ENCODE data around the gene ARHGEF17.

DNA sequence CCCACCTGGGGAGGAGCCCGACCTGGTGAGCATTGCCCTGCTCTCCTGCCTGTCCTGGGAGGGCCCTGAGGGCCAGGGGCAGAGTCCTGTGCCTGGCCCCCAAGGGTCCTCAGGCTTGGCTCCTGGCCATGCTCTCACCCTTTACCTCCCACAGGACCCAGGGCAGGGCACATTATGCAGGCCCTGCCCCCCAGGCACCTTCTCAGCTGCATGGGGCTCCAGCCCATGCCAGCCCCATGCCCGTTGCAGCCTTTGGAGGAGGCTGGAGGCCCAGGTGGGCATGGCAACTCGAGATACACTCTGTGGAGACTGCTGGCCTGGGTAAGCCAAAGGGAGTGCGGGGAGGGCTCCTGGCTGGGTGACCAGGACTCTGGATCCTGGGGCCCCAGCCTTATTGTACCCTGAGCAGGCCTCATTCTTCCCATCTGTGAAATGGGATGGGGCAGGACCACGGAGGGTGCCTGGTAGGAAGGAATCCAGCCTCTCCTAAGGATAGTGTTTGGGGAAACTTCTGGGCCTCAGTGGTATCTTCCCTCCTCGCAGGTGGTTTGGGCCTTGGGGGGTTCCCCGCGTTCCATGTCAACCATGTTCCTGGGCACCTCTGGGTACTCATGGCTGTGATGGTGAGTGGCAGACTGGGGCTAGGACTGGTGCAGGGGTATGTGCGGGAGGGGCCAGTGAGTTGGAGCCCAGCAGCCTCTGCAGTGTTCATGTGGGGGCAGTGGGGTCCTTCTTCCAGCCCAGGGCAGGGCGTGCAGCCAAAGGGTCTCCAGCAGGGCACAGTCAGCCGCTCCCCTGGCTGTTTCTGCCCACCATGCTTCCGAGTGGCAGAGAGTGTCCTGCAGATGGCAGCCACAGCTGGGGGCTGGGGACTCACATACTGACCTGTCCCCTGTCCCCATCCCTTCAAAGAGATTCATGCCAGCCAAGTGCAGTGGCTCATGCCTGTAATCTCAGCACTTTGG lies 82.8 kb downstream of the ARHGEF17 start:
- TF ChIP-seq ZNF140 (tag by site-specific recombination; IDR thresholded peaks at IDR 0.05), result no peak
- no peak for TF ChIP-seq CTCF (tag by site-specific recombination; IDR thresholded peaks at IDR 0.05)
- no peak for TF ChIP-seq ZNF121 (tag by site-specific recombination; IDR thresholded peaks at IDR 0.05)
- no peak for TF ChIP-seq YY1 (tag by site-specific recombination; IDR thresholded peaks at IDR 0.05)
- no peak for TF ChIP-seq ZBTB21 (tag by site-specific recombination; IDR thresholded peaks at IDR 0.05)
- TF ChIP-seq ZNF501 (tag by site-specific recombination; IDR thresholded peaks at IDR 0.05), result no peak
- TF ChIP-seq ZBTB11 (tag by site-specific recombination; conservative IDR thresholded peaks at IDR 0.05; ENCODE audit: low read depth), result no peak
- TF ChIP-seq BCL11A (tag by site-specific recombination; IDR thresholded peaks at IDR 0.05; ENCODE audit: low read depth), result no peak
- no peak for TF ChIP-seq ZNF274 (IDR thresholded peaks at IDR 0.05; ENCODE audit: low read length)
- no peak for TF ChIP-seq ZNF274 (tag by site-specific recombination; IDR thresholded peaks at IDR 0.05; ENCODE audit: borderline replicate concordance)
- TF ChIP-seq HOXA7 (CRISPR knock-in tag; IDR thresholded peaks at IDR 0.05; ENCODE audit: borderline replicate concordance), result no peak
- TF ChIP-seq INSM2 (tag by site-specific recombination; IDR thresholded peaks at IDR 0.05), result no peak
- TF ChIP-seq FEZF1 (tag by site-specific recombination; IDR thresholded peaks at IDR 0.05), result no peak
